HepG2 (cell line): Measurements from ENCODE around the gene PRRT2. TPM values are rescaled to one million over a fixed set of nuclear protein-coding genes. Genes with fewer than 3 reads are reported as not detected.

Source experiments
- ATF2 ChIP-seq: sonication (generic); formaldehyde crosslinking; IDR thresholded peaks from 2 replicates; pipeline ENCODE4 v1.4.0; 2020; ENCODE audit warnings: missing genetic modification reagents
- BRD4 ChIP-seq: sonication (generic); formaldehyde crosslinking; IDR thresholded peaks from 2 replicates; pipeline ENCODE4 v1.4.0; 2020; ENCODE audit warnings: missing genetic modification reagents
- CHCHD3 ChIP-seq: sonication (generic); formaldehyde crosslinking; IDR thresholded peaks from 2 replicates; pipeline ENCODE4 v1.8.0; 2022; ENCODE audit warnings: mild to moderate bottlenecking, missing genetic modification reagents, moderate library complexity
- HIVEP1 ChIP-seq: sonication (generic); formaldehyde crosslinking; IDR thresholded peaks from 2 replicates; pipeline ENCODE4 v1.4.0; 2020; ENCODE audit warnings: mild to moderate bottlenecking, missing genetic modification reagents
- HOXA3 ChIP-seq: sonication (generic); formaldehyde crosslinking; IDR thresholded peaks from 2 replicates; pipeline ENCODE4 v1.5.0; 2020; ENCODE audit warnings: missing genetic modification reagents
- MED13 ChIP-seq: sonication (generic); formaldehyde crosslinking; IDR thresholded peaks from 2 replicates; pipeline ENCODE4 v1.5.0; 2020; ENCODE audit warnings: missing genetic modification reagents
- NFE2L2 ChIP-seq: fragments of 150-350 bp; IDR thresholded peaks from 2 replicates; pipeline ENCODE4 v1.6.1; 2014; ENCODE audit warnings: low read length
- NFRKB ChIP-seq: fragments of 450-650 bp; IDR thresholded peaks from 2 replicates; pipeline ENCODE4 v1.6.1; 2017
- RBAK ChIP-seq: sonication (generic); formaldehyde crosslinking; IDR thresholded peaks from 2 replicates; pipeline ENCODE4 v1.5.1; 2020; ENCODE audit warnings: mild to moderate bottlenecking, missing genetic modification reagents
- SATB2 ChIP-seq: sonication (generic); formaldehyde crosslinking; IDR thresholded peaks from 2 replicates; pipeline ENCODE4 v1.5.0; 2020; ENCODE audit warnings: missing genetic modification reagents
- TSC22D2 ChIP-seq: sonication (generic); formaldehyde crosslinking; IDR thresholded peaks from 2 replicates; pipeline ENCODE4 v1.5.1; 2020; ENCODE audit warnings: missing genetic modification reagents, mild to moderate bottlenecking, borderline replicate concordance
- ZHX2 ChIP-seq, 2 experiments: sonication (generic) in 1 of 2; formaldehyde crosslinking in 1 of 2; IDR thresholded peaks; 2 replicates each; pipeline versions ENCODE4 v1.6.1 to v1.9.0; 2014 to 2022; ENCODE audit warnings: antibody characterized with exemption in 1 of 2, borderline replicate concordance in 1 of 2, inconsistent platforms in 1 of 2, low read depth in 1 of 2, missing genetic modification reagents in 1 of 2
- ZMYM3 ChIP-seq: sonication (generic); formaldehyde crosslinking; IDR thresholded peaks from 2 replicates; pipeline ENCODE4 v1.5.1; 2020; ENCODE audit warnings: mild to moderate bottlenecking, missing genetic modification reagents
- ZNF281 ChIP-seq: sonication (generic); formaldehyde crosslinking; IDR thresholded peaks from 2 replicates; pipeline ENCODE4 v1.4.0; 2020; ENCODE audit warnings: missing genetic modification reagents, borderline replicate concordance
- ZNF431 ChIP-seq: sonication (generic); formaldehyde crosslinking; IDR thresholded peaks from 2 replicates; pipeline ENCODE4 v1.9.0; 2022; ENCODE audit warnings: missing genetic modification reagents, low read depth, mild to moderate bottlenecking, borderline replicate concordance
- ZNF782 ChIP-seq: sonication (generic); formaldehyde crosslinking; IDR thresholded peaks from 2 replicates; pipeline ENCODE4 v1.4.0; 2020; ENCODE audit warnings: missing genetic modification reagents, mild to moderate bottlenecking, borderline replicate concordance
- ZNF790 ChIP-seq: sonication (generic); formaldehyde crosslinking; IDR thresholded peaks from 2 replicates; pipeline ENCODE4 v1.8.0; 2022; ENCODE audit warnings: missing genetic modification reagents, mild to moderate bottlenecking, borderline replicate concordance
- ZNF878 ChIP-seq: sonication (generic); formaldehyde crosslinking; IDR thresholded peaks from 2 replicates; pipeline ENCODE4 v1.8.1; 2023; ENCODE audit warnings: mild to moderate bottlenecking, missing genetic modification reagents, moderate library complexity
- polyA plus RNA-seq, 8 experiments: library from polyadenylated mRNA; depleted of rRNA in 3 of 8; stranded (reverse) in 7 of 8; unstranded in 1 of 8; fragments of >200 nt; fragmentation: Illumina TruSeq in 4 of 8; extraction: Trizol in 4 of 8; gene quantifications; 2 replicates each; pipeline versions ENCODE4 v1.2.1 to v1.2.3, GENCODE V29; 2011 to 2016; ENCODE audit warnings: low read depth in 4 of 8, missing spikeins in 1 of 8, mixed read lengths in 1 of 8; ENCODE audit not compliant: insufficient read depth in 1 of 8
- total RNA-seq, 5 experiments: library from RNA; depleted of rRNA; stranded (reverse); fragments of >200 nt; fragmentation: Illumina TruSeq; extraction: Trizol; gene quantifications; 2 replicates each; pipeline ENCODE4 v1.2.3, GENCODE V29; 2016; ENCODE audit warnings: low read depth in 1 of 5

The PRRT2 gene
- total and polyA plus RNA-seq, 2 of the 13 experiments (the other 11 are each of a cell fraction or from before 2014, with no cell fraction given): 0.51 to 1.1 TPM

- peak; percentile 87 for TF ChIP-seq HOXA3 (CRISPR knock-in tag)
- TF ChIP-seq SATB2: peak; percentile 99
- TF ChIP-seq NFE2L2: no peak
- TF ChIP-seq HIVEP1 (CRISPR knock-in tag): peak; percentile 98
- TF ChIP-seq MED13 (CRISPR knock-in tag): peak; percentile 86; the same call in 1 of the 2 replicates
- TF ChIP-seq BRD4 (CRISPR knock-in tag): peak; percentile 96
- peak; percentile 98; the same call in 1 of the 2 replicates for TF ChIP-seq ZNF790
- peak; percentile 97 for TF ChIP-seq ZNF431 (CRISPR knock-in tag)
- TF ChIP-seq ZNF281: peak; percentile 65
- TF ChIP-seq ZNF878 (CRISPR knock-in tag): peak; percentile 93
- TF ChIP-seq ZHX2 (IDR thresholded peaks at IDR 0.05; ENCODE audit: low read depth): no peak
- TF ChIP-seq ZHX2 (CRISPR knock-in tag; IDR thresholded peaks at IDR 0.05; ENCODE audit: borderline replicate concordance): peak; percentile 93
- peak; percentile 87; the same call in 1 of the 2 replicates for TF ChIP-seq TSC22D2 (CRISPR knock-in tag)
- no peak for TF ChIP-seq NFRKB
- TF ChIP-seq RBAK (CRISPR knock-in tag): peak; percentile 63; the same call in 1 of the 2 replicates
- peak; percentile 69; the same call in 1 of the 2 replicates for TF ChIP-seq ATF2 (CRISPR knock-in tag)
- peak; percentile 86 for TF ChIP-seq ZMYM3 (CRISPR knock-in tag)
- TF ChIP-seq CHCHD3: peak; percentile 99
- TF ChIP-seq ZNF782 (CRISPR knock-in tag): peak; percentile 100
These were observed 4.4 kb upstream of the PRRT2 start (continued) for GRCh38 chr16:29807426-29808218.
